AG04449 (cell line): Measurements from ENCODE around the gene WDTC1.

Experiments used
- CTCF ChIA-PET: fragments of 350-600 bp; formaldehyde crosslinking; extraction: SDS; loops from one replicate; lab custom pipeline; 2021; ENCODE audit warnings: antibody characterized with exemption; lab: Yijun Ruan, JAX
- POLR2A ChIA-PET: fragments of 400-600, 350-600 bp; formaldehyde crosslinking; extraction: SDS; loops from one replicate; lab custom pipeline; 2020; ENCODE audit warnings: antibody characterized with exemption, inconsistent platforms; lab: Yijun Ruan, JAX
- DNase-seq: peaks from one replicate; pipeline ENCODE4 v3.0.0-alpha.2; 2010; ENCODE audit warnings: low read depth, low spot score
- H3K4me3 ChIP-seq: 2 replicates; pipeline ENCODE4 v1.5.1; 2011; ENCODE audit warnings: low read depth, mild to moderate bottlenecking, control low read depth, low read length
- CTCF ChIP-seq: IDR thresholded peaks from one replicate; pipeline ENCODE4 v1.5.1; 2011; ENCODE audit warnings: mild to moderate bottlenecking, moderate library complexity, low read length, control low read depth, inconsistent platforms; ENCODE audit not compliant: insufficient read depth; ENCODE audit errors: missing control alignments

WDTC1 gene

GRCh38 chr1:27356277-27356618 lies 121.8 kb downstream of the WDTC1 start:
- POLR2A ChIA-PET = interaction anchor here (1.1 kb wide), 1 partner anchor 9 kb away, joined by 3 read pairs; no protein-coding TSS in a partner anchor
- TF ChIP-seq CTCF = no peak
- CTCF ChIA-PET = interaction anchor here (3.7 to 12.1 kb wide), 7 partner anchors 10 to 250 kb away, joined by 18 to 187 read pairs (median 89); partner anchors contain the start of genes AHDC1, MAP3K6 and SYTL1
- no peak for DNase-seq
- no peak overlapping the region for H3K4me3 ChIP-seq

GRCh38 chr1:27356619-27357280 lies 122.3 kb downstream of the WDTC1 start:
- no peak overlapping the region for H3K4me3 ChIP-seq
- no peak for TF ChIP-seq CTCF
- DNase-seq = no peak
- ChIA-PET POLR2A (interaction anchor here (1.1 kb wide), 1 partner anchor 9 kb away, joined by 3 read pairs; no protein-coding TSS in a partner anchor), CTCF (interaction anchor here (0.5 to 12.1 kb wide), 29 partner anchors 8 to 313 kb away, joined by 3 to 187 read pairs (median 8); partner anchors contain the start of genes AHDC1, CD164L2, FCN3 and MAP3K6)

GRCh38 chr1:27357281-27358037 lies 123.0 kb downstream of the WDTC1 start:
- CTCF ChIA-PET = interaction anchor here (0.5 to 12.1 kb wide), 32 partner anchors 9 to 312 kb away, joined by 3 to 187 read pairs (median 6); partner anchors contain the start of genes AHDC1, CD164L2, FCN3 and MAP3K6
- no peak overlapping the region for H3K4me3 ChIP-seq

More at GRCh38 chr1:27357281-27358037, 123.0 kb downstream of the WDTC1 start:
- POLR2A ChIA-PET = no interaction called here
- TF ChIP-seq CTCF = peak; percentile 92
- DNase-seq = no peak
